B cell (primary cell): ENCODE results near the gene ANKS1B. TPM values are rescaled to one million over a fixed set of nuclear protein-coding genes. Genes with fewer than 3 reads are reported as not detected.

Source experiments
- ATAC-seq: fragments of 200-7000 bp; cut with Tn5 transposase; one replicate; pipeline ENCODE4 v1.10.0; 2021; ENCODE audit warnings: low read depth, mild to moderate bottlenecking, moderate number of reproducible peaks, moderate library complexity
- CTCF ChIA-PET: fragments of 350-600 bp; sonication (Branson Sonifier 250); formaldehyde crosslinking; loops from one replicate; lab custom pipeline; 2021; ENCODE audit warnings: antibody characterized with exemption, inconsistent platforms; lab: Charles Lee
- POLR2A ChIA-PET: fragments of 350-600 bp; sonication (Branson Sonifier 250); formaldehyde crosslinking; loops from one replicate; lab custom pipeline; 2021; ENCODE audit warnings: antibody characterized with exemption; lab: Charles Lee
- DNase-seq: peaks from one replicate; pipeline ENCODE4 v3.0.0; 2013
- H2AFZ ChIP-seq: 2 replicates; pipeline ENCODE4 v1.6.1; 2012; ENCODE audit warnings: mild to moderate bottlenecking, low read depth, low read length; ENCODE audit not compliant: insufficient read depth, poor library complexity, severe bottlenecking
- H3K27ac ChIP-seq, 2 donors: 1 replicate in 1 of 2; 2 replicates in 1 of 2; pipeline ENCODE4 v1.5.1; 2012 to 2013; ENCODE audit warnings: low read length in 2 of 2, mild to moderate bottlenecking in 2 of 2, moderate library complexity in 1 of 2
- H3K27me3 ChIP-seq, 4 experiments: fragments of 200-600 bp in 1 of 4; sonication (generic) in 1 of 4; replicated peaks in 1 of 4; 1 replicate in 2 of 4; 2 replicates in 2 of 4; pipeline versions ENCODE4 v1.6.1 to v1.7.0; 2013 to 2016; ENCODE audit warnings: low read length in 3 of 4, mild to moderate bottlenecking in 2 of 4, mixed read lengths in 1 of 4, moderate library complexity in 1 of 4; ENCODE audit not compliant: insufficient read depth in 4 of 4, control insufficient read depth in 3 of 4; ENCODE audit errors: control extremely low read depth in 1 of 4
- H3K36me3 ChIP-seq, 2 experiments: replicated peaks in 1 of 2; 1 replicate in 1 of 2; 2 replicates in 1 of 2; pipeline versions ENCODE4 v1.6.1 to v1.7.1; 2013; ENCODE audit warnings: low read length in 1 of 2; ENCODE audit not compliant: insufficient read depth in 2 of 2, control insufficient read depth in 1 of 2; ENCODE audit errors: control extremely low read depth in 1 of 2, extremely low read depth in 1 of 2
- H3K4me1 ChIP-seq, 2 donors: fragments of 200-600 bp in 1 of 2; sonication (generic) in 1 of 2; 1 replicate in 1 of 2; 2 replicates in 1 of 2; pipeline versions ENCODE4 v1.5.1 to v1.6.1; 2013 to 2017; ENCODE audit warnings: low read length in 2 of 2; ENCODE audit not compliant: control insufficient read depth in 2 of 2, insufficient read depth in 2 of 2
- H3K4me2 ChIP-seq: replicated peaks from 2 replicates; pipeline ENCODE3; 2012; ENCODE audit warnings: mild to moderate bottlenecking, low read depth, low read length; ENCODE audit not compliant: poor library complexity, severe bottlenecking
- H3K4me3 ChIP-seq, 5 experiments: fragments of 200-600 bp in 1 of 5; sonication (generic) in 1 of 5; 1 replicate in 3 of 5; 2 replicates in 2 of 5; pipeline versions ENCODE4 v1.5.1 to v1.7.0; 2011 to 2016; ENCODE audit warnings: low read length in 4 of 5, mild to moderate bottlenecking in 4 of 5, low read depth in 2 of 5, control low read depth in 1 of 5, moderate library complexity in 1 of 5; ENCODE audit not compliant: insufficient read depth in 1 of 5; ENCODE audit errors: control extremely low read depth in 1 of 5, extremely low read depth in 1 of 5
- H3K79me2 ChIP-seq: fragments of 200-600 bp; sonication (generic); one replicate; pipeline ENCODE4 v1.6.0; 2016; ENCODE audit warnings: low read length; ENCODE audit not compliant: control insufficient read depth, insufficient read depth
- H3K9ac ChIP-seq: fragments of 200-600 bp; sonication (generic); 2 replicates; pipeline ENCODE4 v1.6.1; 2017; ENCODE audit warnings: mild to moderate bottlenecking, low read length, moderate library complexity
- H3K9me3 ChIP-seq, 3 donors: one replicate each; pipeline versions ENCODE4 v1.6.1 to v1.7.1; 2013; ENCODE audit warnings: low read length in 2 of 3; ENCODE audit not compliant: control insufficient read depth in 2 of 3, insufficient read depth in 1 of 3; ENCODE audit errors: control extremely low read depth in 1 of 3
- H4K20me1 ChIP-seq: 2 replicates; pipeline ENCODE4 v1.6.0; 2012; ENCODE audit warnings: mild to moderate bottlenecking, low read length; ENCODE audit not compliant: insufficient read depth, control insufficient read depth, poor library complexity, severe bottlenecking
- H3K27ac Mint-ChIP-seq: one replicate; pipeline ENCODE4 v1.8.0; 2021; ENCODE audit warnings: mixed read lengths
- H3K27me3 Mint-ChIP-seq: one replicate; pipeline ENCODE4 v1.8.0; 2021; ENCODE audit warnings: mixed read lengths
- H3K4me1 Mint-ChIP-seq: one replicate; pipeline ENCODE4 v1.8.0; 2021; ENCODE audit warnings: mixed read lengths
- H3K4me3 Mint-ChIP-seq: one replicate; pipeline ENCODE4 v1.8.0; 2021; ENCODE audit warnings: mixed read lengths
- H3K9me3 Mint-ChIP-seq: one replicate; pipeline ENCODE4 v1.8.0; 2022; ENCODE audit warnings: mixed read lengths; ENCODE audit not compliant: insufficient read depth
- CTCF ChIP-seq: fragments of 200-600 bp; IDR thresholded peaks from one replicate; pipeline ENCODE4 v1.8.0; 2022; ENCODE audit warnings: antibody characterized with exemption, mild to moderate bottlenecking
- EZH2 ChIP-seq: IDR thresholded peaks from 2 replicates; pipeline ENCODE4 v1.6.1; 2012; ENCODE audit warnings: borderline replicate concordance, low read depth, mild to moderate bottlenecking, moderate library complexity, low read length; ENCODE audit not compliant: insufficient read depth, poor library complexity, severe bottlenecking
- WGBS: methylation state at CpG from one replicate; pipeline ENCODE4 v1.1.5; 2013; ENCODE audit warnings: missing lambda C conversion rate; ENCODE audit not compliant: insufficient coverage; 5-methylcytosine and 5-hydroxymethylcytosine counted together
- intact Hi-C: fragments of 100-400 bp; cut with micrococcal nuclease; formaldehyde crosslinking; loops from one replicate; pipeline ENCODE4 v1.10.0; 2022
- polyA plus RNA-seq: library from polyadenylated mRNA; depleted of rRNA; stranded (reverse); fragments of >200 nt; gene quantifications from 2 replicates; pipeline ENCODE4 v1.2.3, GENCODE V29; 2012
- total RNA-seq, 2 donors: library from RNA; stranded (reverse); fragments of 120-200 nt in 1 of 2; gene quantifications; 1 replicate in 1 of 2; 2 replicates in 1 of 2; pipeline versions ENCODE4 v1.2.3 to v1.2.4, GENCODE V29; 2013 to 2022

The ANKS1B gene
- total and polyA plus RNA-seq, 2 donors (not counting 1 experiment from before 2014, with no cell fraction given): not detected

GRCh38 chr12:99147130-99147529 lies 837.6 kb downstream of the ANKS1B start:
- WGBS: 67% methylated on average over 1 of the region's 2 CpGs
- Histone ChIP-seq H3K4me3 (no peak overlapping the region), H2AFZ (no peak overlapping the region), H3K9ac (no peak overlapping the region), H3K9me3 (peaks cover 0 to 1% (median 0%) of the 10 kb centered on the region in 3 donors), H3K36me3 (no peaks in the 10 kb centered on the region), H4K20me1 (no peaks in the 10 kb centered on the region), H3K79me2 (no peaks in the 10 kb centered on the region), H3K27me3 (no peaks in the 10 kb centered on the region), H3K4me1 (no peaks in the 10 kb centered on the region), H3K4me2 (no peak overlapping the region), H3K27ac (no peak overlapping the region)
- H3K27me3 Mint-ChIP-seq: no peaks in the 10 kb centered on the region
- no peak for TF ChIP-seq CTCF
- TF ChIP-seq EZH2: no peak
- intact Hi-C loops: no loop called here
- POLR2A ChIA-PET: no interaction called here
- H3K9me3 Mint-ChIP-seq: peaks cover 4% of the 10 kb centered on the region
- no peak overlapping the region for H3K4me3 Mint-ChIP-seq
- H3K4me1 Mint-ChIP-seq: no peaks in the 10 kb centered on the region
- H3K27ac Mint-ChIP-seq: no peak overlapping the region
- DNase-seq (no peak), ATAC-seq (no peak)
- CTCF ChIA-PET: no interaction called here

- H2AFZ ChIP-seq: no peak overlapping the region
- Mint-ChIP-seq H3K4me3 (no peak overlapping the region), H3K9me3 (peaks cover 4% of the 10 kb centered on the region), H3K27ac (no peak overlapping the region), H3K4me1 (no peaks in the 10 kb centered on the region), H3K27me3 (no peaks in the 10 kb centered on the region)
- H3K4me3 ChIP-seq: no peak overlapping the region
- WGBS: 80% methylated on average over 2 of the region's 5 CpGs
- H3K27me3 ChIP-seq: no peaks in the 10 kb centered on the region
- DNase-seq (no peak), ATAC-seq (no peak)
- CTCF ChIA-PET: no interaction called here
- H4K20me1 ChIP-seq: no peaks in the 10 kb centered on the region
- no peak overlapping the region for H3K27ac ChIP-seq
- intact Hi-C loops: no loop called here
- H3K9ac ChIP-seq: no peak overlapping the region
- H3K9me3 ChIP-seq: peaks cover 0 to 1% (median 0%) of the 10 kb centered on the region in 3 donors
- POLR2A ChIA-PET: no interaction called here
- H3K79me2 ChIP-seq: no peaks in the 10 kb centered on the region
- TF ChIP-seq CTCF (no peak), EZH2 (no peak)
- H3K36me3 ChIP-seq: no peaks in the 10 kb centered on the region
- no peaks in the 10 kb centered on the region for H3K4me1 ChIP-seq
- H3K4me2 ChIP-seq: no peak overlapping the region
These were observed 838.0 kb downstream of the ANKS1B start for GRCh38 chr12:99146730-99147129.
